DMS114 treated with DMSO at 0.1 percent for 48 hours (cell line): ENCODE measurements around the gene DCST2.

ENCODE experiments used
- DNase-seq: peaks from one replicate; lab custom pipeline; 2025; ENCODE audit not compliant: unreplicated experiment; lab: John Stamatoyannopoulos, UW

Gene DCST2

DNA sequence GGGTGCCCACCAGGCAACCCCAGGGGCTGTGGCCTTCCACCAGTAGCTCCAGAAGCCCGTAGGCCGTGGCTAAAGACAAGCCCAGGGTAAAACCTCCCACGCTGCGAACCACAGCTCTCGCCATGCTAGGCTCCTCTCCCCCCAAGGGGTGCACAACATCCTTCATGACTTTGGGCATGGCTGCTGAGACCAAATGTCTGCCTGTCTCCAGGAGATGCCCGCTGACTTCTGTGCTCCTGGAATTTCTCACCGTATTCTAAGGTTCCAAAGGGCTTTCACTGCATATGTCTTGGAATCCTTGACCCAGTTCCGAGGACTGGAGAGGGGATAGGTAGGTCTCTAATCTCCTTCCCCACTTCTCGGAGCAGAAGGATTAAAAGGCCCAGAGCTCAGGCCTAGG lies at the start of gene DCST2, which contains the start of gene DCST1:
Gene DCST2, minus strand, starts transcription at position 258 of the 400 bp plus-strand sequence. Its CDS starts 80 bp downstream, at position 178.
Gene DCST1, plus strand, starts transcription at position 301 of the 400 bp plus-strand sequence. CDS start 213 bp downstream, outside the sequence.
- DNase-seq, result no peak

DNA sequence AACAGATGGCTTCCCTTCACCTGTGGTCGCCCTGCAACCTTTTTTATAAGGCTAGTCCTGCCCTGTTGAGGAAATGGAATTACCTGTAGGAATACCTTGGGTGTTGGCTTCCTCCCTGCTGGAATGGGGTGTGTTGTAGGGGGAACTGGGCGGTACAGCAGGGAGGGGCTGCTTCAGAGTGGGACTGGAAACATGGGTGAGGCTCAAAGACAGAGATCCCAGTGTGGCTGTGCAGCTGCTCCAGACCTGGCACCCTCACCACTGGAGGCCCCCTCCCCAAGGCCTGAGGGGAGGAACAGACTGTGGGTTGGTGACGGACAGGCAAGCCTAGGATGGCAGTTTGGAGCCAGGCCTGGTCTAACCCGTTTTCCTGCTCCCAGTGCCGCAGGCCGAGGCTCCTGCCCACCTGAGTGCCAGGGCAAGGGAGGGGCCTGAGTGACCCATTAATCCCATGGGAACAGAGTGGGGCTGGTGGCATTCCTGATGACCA lies 49.5 kb upstream of the DCST2 start:
- no peak for DNase-seq

DNA sequence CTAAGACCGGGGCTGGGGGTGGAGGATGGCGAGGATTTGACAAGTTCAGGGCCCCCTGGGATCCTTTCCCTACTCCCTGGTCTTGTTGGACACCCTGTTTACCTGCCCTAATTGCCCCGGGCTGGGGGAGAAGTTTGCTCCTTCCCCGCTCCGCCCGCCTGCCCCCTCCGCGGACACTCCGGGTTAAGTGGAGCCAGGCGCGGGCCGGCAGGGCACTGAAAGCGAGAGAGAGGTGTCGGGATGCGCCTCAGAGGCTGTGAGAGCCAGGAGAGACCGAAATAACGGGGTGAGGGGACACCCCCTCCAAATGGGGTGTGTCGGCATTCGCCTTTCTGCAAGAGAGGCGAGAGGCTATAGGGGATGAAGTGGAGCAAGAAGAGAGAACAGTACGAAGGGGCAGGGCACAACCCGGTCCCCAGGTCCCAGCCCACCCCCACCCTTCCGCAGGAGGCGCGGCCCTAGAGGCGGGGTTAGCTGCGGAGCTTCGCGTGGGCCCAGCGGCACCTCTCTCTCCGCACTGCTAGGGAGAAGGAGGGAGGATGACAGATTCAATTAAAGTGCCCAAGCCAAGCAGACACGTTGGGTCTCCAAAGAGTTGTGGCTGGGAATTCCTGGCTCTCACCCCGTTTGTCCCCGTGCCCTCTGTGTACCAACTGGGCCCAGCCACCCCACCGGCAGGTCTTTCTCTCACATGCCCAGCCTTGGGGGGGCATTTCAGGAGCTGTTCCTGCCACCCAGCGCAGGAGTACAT lies 48.9 kb upstream of the DCST2 start:
- DNase-seq, result no peak

DNA sequence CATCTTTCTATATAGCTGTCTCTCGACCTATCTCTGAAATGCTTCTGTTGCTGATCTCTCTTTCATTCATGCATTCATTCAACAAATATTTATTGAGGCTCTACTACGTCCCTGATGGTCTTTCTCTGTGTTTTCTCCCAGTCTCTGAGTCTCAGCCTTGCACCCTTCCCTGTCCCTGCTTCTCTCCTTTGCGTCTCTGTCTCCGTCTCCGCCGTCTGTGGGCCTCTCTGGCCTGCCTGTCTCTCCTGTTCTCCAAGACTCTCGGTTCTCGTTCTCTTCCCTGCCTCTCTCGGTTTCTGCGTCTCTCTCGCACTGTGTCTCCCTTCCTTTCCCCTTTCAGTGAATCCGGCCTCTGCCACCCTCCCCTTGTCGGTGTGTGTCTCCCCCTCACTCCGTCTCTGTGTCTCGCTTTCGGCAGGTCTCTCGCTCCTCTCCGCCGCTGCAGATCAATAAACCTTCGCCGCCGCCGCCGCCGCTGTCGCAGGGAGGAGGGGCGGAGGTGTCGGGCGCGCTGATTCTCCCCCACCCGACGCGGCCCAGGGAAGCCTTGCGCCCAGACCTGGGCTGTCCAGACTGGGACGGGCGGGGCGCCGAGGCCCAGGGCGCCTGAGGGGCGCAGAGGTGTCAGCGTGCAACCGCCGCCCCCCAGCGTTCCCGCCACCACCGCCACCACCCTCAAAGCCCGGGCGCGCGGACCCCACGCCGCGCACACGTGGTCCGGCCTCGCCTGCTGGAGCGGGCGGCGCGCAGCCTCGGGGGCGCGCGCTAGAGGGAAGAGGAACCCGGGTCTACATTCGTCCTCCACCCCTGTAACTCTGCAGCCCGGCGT lies 48.1 kb upstream of the DCST2 start:
- no peak for DNase-seq

- no peak for DNase-seq
Observed at GRCh38 chr1:155080312-155081228, 47.0 kb upstream of the DCST2 start.

DNA sequence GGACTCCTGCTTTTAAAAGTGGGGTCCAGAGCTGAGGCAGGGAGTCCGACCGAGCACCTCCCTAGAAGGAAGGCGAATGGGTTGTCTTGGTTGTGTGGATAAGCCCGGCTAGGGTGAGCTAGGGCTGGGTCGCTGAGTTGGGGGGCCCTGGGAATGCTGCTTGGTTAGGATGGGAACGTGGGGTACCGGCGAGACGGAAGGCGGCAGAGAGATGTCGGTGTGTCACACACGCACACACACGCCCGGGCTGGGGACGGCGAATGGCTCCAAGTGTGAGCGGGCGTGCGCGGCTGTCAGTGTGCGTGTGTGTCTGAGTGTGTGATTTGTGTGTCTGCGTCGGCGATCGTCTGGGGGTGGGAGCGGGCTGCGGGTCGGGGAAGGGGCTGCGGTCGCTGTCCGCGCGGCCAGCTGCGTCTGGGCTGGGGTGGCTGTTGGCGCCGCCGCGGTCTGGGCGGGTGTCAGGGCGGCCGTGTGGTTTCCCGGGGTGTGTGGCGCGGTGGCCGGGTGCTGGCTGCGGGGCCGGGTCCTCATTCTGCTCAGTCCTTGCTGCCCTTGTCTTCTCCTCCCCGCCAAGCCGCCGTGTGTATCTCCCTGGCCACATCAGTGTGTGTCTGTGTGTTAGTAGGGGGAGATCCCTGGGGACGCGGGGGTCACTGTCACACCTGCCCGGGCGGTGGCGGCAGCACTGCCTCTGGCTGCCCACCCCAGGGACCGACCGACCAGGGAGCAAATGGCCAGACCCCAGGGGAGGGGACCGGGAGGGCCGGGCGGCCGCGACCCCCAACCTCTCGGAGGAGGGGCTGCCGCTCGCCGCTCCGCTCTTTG lies 46.1 kb upstream of the DCST2 start:
- no peak for DNase-seq

- no peak for DNase-seq
Observed at GRCh38 chr1:155079210-155079486, 45.6 kb upstream of the DCST2 start.

DNA sequence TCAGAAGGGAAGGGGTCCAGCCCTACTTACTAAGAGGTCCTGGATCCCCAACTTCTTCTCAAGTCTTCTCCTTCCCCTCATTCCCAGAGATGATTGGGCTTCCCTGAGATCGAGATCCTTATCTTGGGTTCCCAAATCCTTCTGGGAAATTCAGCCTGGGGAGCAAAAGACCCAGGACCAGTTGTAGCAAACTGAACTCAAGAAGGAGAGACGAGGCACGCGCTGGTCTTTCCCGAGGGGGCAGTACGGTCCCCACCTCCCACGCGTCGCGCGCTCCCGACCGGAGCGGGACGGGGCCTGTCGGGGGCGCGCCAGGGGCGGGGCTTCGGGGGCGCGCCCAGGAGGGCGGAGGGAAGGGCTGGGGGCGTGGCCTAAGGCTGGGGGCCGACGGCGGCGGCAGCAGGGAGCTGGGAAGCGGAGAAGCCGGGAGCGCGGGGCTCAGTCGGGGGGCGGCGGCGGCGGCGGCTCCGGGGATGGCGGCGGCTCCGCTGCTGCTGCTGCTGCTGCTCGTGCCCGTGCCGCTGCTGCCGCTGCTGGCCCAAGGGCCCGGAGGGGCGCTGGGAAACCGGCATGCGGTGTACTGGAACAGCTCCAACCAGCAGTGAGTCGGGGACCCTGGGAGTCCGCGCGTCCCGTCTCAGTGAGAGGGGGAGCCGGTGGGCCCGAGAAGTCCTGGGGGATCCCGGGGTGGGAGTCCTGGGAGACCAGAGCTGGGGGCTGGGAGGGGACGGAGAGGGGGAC lies 45.1 kb upstream of the DCST2 start, which contains the start of gene EFNA3:
Gene EFNA3, plus strand, starts transcription at position 369 of the 741 bp plus-strand sequence. Its CDS starts 105 bp downstream, at position 474.
- DNase-seq, result peak; percentile 58

DNA sequence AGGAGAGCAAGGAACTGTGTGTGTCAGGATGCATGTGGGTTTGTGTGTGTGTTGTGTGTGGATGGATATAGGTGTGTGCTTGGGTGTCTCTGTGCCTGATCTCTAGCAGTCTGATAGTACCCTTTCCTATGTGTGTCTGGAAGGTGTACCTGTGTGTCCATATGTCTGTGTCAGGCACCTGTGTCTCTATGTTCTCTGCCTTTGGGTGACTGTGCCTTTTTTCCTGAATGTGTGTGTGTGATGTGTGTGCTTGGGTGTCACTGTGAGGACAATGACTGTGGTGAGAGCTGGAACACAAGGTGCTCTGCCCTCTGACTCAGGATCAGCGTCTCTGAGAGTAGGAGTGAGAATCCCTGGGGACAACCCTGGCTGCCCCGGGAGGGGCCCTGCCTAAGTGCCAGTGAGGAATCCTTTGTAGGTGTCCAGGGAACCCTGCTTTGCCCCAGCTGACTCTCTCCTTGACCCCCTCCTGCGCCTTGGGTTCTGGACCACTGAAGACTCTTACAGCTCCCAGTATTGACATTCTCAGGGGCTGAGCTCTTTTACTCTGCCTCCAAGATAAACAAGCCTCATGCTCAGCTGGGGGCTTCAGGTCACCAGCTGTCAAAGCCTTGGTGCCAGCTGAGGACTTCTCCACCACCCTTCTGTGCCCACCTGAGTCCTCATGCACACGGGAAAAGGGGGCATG lies 44.3 kb upstream of the DCST2 start:
- no peak for DNase-seq

GRCh38 chr1:155077346-155077745 lies 43.8 kb upstream of the DCST2 start:
- no peak for DNase-seq

DNA sequence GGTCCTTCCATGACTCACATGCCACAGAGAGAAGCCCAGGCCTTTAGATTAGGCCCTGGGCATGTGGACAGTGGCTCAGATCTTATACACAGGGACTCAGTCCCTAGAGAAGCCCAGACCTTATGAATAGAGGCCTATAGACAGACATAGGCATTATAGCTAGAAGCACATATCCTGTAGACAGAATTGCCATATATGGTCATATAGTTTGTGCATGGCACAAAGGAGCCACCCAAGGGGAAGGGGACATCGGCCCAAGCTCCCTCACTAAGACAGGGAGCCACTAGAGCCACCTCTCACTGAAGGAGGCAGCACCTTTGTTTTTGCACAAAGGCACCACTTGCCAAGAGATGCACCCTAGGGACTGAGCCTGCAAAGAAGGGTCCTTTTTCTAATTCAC lies 42.8 kb upstream of the DCST2 start:
- DNase-seq, result no peak

DNA sequence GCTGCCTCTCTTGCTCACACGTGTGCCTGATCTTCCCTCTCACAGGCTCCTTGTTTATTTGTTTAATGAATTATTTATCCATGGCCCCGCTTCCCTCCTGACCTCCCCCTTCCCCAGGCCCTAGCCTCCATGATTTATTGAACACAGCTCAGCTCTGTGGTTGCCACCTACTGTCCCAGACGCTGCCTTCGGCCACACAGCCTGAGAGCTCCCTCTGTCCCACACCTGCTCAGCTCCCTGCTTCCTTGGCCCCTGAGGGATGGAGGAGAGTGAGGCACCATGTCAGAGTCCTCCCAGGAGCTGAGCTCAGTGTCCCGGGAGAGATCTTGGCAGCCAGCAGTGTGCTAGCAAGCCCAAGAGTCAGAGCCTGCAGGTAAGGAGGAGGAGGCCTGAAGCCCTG lies 42.0 kb upstream of the DCST2 start:
- no peak for DNase-seq

GRCh38 chr1:155073377-155074242 lies 40.0 kb upstream of the DCST2 start:
- no peak for DNase-seq

DNA sequence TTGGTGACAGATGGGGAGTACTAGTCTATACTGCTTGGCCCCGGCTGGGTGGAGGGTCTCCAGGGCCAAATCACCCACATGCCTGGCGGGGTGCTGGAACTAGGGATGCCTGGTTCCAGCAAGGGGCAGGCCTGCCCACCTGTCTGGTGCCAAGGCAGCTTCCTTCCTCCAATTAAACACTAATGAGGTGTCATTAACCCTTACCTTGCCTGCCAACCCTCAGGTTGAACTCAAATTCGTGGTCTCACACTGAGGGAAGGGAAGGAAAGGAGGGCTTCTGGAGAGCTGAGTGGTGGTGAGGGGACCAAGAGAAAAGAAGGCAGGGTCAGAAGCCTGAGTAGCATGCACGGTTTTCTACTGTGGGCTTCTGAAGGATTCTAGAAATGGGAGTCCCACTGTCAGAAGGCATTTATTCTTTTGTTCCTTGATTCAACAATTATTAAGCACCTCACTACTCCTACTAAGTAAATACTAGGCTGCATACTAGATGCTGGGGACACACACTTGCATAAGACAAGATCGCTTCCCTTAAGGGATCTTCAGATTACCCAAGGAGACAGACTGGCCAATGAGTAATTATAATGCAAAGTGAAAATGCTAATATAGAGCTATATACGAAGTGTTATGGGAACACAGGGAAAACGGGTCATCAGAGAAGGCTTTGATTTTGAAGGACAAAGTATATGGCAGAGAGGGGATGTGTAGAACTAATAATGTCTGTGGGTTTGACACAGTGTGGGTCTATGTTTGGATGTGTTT lies 39.1 kb upstream of the DCST2 start:
- DNase-seq, result no peak

GRCh38 chr1:155071701-155072100 lies 38.1 kb upstream of the DCST2 start:
- no peak for DNase-seq

DNA sequence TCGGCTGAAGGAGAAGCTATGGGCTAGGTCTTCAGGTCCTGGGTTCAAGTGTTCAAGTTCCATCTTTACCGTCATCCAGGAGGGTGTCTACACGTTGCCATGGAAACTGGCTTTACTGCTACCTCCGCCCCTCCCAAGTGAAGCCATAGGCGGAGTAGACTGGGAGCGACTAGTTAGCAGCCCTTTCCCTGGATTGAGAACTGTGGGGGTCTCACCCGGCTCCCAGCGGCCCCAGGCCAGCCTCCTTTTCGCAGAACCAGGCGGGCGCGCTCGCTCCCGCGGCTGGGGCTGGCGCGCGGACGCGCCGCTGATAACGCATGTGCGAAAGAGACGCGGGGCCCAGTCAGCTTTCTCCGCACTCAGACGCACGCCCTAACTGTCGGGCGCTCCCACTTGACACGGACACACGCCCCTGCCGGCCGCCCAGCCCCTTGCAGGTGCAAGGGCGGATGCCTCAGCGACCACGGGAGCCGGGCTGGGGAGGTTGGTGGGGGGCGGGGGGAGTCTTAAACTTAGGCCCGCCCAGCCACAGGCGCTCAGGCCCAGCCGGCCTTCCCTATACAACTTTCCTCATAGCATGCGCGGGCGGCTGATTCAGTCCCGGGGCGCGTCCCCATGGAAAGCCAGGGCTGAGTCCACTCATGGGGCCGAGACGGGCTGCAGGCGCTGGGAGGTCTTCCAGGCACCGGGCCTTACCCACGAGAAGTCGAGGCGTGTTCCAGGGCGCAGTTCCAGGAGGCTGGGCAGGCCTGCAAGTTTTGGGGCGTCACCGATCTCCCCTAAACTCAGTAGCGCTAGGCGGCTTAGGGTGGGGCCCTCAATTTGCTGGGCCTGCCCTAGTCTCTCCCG lies 37.4 kb upstream of the DCST2 start:
- DNase-seq, result peak; percentile 83
